Fibroblast of skin of right quadriceps (primary cell): ENCODE measurements around the gene SUGCT.
"Not testable (repeated sequence)": the region's sequence is repeated elsewhere in the genome, so short reads cannot be mapped to it uniquely, and the experiment has no call there.

ENCODE experiments used
- DNase-seq: peaks from one replicate; pipeline ENCODE4 v3.0.0-alpha.2; 2013

SUGCT gene

DNA sequence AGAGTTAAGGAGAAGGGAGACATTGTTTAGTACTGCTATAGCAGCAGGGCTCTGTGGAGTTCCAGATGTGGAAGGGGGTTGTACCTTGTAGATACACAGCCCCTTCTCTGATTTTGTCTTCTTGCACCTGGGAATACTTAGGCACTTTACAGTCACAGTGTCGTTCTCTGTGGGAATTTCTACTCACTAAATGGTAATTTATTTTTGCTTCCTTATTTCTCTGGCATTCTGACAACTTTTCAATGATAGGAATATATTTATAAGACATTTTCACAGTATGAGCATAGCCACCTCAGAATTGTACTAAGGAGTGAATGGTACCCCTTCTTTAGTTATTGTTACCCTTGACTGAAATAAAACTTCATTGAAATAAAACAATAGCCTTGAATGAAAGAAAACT lies 132.8 kb downstream of the SUGCT start:
- DNase-seq: no peak

DNA sequence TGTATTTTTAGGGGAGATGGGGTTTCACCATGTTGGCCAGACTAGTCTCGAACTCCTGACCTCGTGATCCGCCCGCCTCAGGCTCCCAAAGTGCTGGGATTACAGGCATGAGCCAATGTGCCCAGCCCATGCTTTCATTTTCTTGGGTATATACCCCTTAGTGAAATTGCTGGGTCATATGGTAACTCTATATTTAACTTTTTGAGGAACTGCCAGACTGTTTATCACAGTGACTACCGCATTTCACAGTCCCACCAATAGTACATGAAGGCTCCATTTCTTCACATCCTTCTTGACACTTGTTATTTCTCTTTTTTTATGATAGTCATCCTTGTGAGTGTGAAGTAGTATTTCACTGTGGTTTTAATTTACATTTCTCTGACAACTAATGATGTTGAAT lies 134.0 kb downstream of the SUGCT start:
- DNase-seq: not testable (repeated sequence)

DNA sequence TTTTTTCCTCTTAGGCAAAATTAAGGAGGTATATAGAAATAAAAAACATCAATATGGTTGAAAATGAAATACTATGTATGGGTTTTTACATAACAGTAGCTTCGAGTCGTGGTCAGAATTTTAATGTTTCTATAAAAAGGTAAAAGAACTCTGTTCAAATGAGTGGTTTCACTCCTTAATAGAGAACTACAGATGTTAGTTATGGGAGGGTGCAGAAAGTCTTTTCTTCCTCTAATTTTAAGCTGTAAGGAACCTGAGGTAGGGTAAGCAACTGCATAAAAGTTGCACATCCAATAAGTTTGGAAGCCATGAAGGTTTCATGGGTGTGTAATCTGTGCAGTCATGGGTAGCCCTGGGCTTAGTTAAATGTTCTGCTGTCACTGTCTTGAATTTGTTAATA lies 141.3 kb downstream of the SUGCT start:
- no peak for DNase-seq

DNA sequence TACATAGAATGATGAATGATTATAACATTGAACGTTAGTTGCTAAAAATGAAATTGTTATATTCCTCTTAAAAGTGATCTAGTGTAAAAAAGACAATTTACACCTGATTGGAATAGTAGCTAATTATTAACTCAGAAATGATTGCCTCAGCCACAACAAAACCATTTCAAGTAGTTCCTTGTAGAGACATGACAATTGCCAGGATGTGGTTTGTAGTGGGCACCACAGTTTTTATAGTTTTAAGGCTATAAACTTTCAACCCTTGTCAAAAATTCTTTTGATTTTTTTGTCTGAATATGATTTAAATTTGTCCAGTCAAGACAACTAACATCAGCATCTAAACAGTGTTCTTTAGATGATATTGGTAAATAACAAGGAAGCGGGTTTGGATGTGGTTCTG lies 145.2 kb downstream of the SUGCT start:
- DNase-seq: no peak

DNA sequence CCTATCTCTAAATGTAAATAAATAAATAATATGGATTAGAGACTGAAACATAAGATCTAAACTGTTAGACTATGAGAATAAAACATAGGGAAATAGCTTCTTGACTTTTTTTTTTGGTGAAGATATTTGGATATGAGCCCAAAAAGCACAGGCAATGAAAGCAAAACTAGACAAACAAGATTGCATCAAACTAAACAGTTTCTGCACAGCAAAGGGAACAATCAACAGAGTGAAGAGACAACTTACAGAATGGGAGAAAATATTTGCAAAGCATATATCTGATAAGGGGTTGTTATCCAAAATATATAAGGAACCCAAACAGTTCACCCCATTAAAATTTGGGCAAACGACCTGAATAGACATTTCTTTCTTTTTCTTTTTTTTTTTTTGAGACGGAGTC lies 148.1 kb downstream of the SUGCT start:
- no peak for DNase-seq

DNA sequence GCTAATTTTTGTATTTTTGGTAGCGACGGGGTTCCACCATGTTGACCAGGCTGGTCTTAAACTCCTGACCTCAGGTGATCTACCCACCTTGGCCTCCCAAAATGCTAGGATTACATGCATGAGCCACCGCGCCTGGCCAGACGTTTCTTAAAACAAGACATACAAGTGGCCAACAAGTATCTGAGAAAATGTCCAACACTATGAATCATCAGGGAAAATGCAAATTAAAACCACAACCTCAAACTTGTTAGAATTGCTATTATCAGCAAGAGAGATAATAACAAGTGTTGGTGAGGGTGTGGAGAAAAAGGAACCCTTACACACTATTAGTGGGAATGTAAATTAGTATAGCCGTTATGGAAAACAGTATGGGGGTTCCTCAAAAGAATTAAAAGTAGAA lies 148.6 kb downstream of the SUGCT start:
- no peak for DNase-seq

DNA sequence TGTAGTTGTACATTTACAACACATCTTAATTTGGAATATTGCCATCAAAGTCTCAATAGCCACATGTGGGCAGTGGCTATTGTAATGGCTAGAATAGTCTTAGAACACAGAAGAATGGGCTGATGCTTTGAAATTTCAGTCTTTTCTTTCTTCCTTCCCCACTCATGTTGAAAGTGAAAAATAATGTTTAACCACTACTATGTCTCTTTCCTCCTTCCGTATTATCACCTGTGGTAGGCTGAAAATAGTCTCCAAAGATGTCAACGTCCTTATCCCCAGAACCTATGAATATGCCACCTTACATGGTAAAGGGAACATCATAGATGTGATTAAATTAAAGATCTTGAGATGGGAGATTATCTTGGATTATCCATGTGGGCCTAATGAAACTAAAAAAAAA lies 154.0 kb downstream of the SUGCT start:
- DNase-seq: no peak

DNA sequence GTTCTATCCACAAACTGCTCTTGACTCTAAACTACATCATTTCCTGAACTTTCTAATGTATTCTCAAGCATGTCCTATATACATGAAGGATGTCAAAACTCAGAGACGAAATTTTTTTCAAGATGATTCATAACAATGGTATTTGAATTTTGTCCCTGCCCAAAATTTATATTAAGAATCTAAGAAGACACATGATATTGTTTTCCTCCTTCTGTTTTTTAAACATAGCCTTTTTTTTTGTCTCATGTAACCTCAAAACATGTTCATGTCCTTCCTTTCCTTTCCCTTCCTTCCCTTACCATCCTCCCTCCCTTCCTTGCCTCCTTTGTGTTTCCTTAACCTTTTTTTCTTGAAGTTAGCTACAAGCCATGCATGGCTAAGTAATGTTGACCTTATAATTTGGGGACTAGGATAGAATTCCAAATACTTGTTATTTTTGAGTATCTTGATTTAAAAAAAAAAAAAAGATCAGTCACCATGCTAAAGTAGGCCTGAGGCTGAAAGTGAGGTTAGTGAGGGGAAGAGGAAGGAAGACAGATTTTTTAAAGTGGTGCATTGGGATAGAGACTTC lies 163.0 kb downstream of the SUGCT start:
- peak; percentile 74 for DNase-seq

DNA sequence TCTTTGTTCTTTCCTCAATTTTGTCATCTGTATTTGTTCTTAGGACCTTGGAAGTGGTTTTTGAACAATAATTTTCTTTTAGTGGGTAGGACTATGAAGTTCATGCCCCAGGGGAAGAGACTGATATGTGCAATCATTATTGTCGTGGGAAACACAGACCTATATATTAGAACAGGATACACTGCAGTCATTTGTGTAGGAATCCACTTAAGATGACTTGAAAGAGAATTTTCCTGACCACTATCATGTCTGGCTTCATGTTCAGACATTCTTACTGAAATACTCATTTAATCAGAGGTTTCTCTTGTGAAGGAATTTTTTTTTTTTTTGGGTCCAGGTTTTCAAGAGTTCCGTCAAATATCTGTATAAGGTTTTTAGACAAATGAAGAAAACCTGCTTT lies 163.6 kb downstream of the SUGCT start:
- DNase-seq: peak; percentile 87

DNA sequence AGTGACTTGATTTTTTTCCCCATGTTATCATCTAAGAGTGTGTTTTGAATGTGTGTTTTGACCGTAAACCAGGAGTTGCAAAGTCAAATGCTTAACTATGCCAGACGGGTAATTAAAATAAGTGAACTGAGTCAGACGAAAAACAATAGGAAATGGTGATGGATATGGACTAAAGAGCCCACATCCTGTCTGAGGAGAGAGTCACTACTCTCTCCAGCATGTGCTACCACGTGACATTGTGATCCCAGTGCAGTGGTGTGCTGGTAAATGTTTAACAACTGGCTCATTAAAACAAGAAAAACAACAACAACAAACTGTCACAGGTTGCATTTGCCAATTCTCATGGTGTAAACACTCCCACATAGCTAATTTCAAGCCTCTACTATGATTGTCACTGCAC lies 164.3 kb downstream of the SUGCT start:
- DNase-seq: peak; percentile 88

DNA sequence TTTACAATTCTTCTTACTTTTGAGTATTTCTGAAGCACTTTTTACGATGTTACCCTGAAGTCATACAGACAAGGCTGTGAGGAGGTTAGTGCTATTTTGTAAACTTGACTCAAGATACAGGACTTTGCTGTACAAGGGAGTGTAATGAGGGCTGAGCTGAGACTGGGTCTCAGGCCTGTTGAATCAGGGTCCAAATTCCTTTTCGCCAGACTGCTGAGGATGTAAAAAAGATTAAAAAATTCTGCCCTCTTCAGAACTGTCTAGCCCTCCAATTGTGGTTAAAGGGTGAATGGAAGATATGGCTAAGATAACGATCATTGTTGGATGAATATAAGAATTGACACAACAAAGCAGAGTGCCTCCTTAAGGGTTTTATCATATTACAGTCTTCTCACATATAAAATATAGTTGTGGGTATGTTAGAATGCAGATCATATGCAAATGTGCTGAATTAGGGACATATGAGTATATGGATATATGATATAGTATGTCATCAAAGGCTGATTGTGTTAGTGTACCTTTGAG lies 165.4 kb downstream of the SUGCT start:
- DNase-seq: peak; percentile 37

DNA sequence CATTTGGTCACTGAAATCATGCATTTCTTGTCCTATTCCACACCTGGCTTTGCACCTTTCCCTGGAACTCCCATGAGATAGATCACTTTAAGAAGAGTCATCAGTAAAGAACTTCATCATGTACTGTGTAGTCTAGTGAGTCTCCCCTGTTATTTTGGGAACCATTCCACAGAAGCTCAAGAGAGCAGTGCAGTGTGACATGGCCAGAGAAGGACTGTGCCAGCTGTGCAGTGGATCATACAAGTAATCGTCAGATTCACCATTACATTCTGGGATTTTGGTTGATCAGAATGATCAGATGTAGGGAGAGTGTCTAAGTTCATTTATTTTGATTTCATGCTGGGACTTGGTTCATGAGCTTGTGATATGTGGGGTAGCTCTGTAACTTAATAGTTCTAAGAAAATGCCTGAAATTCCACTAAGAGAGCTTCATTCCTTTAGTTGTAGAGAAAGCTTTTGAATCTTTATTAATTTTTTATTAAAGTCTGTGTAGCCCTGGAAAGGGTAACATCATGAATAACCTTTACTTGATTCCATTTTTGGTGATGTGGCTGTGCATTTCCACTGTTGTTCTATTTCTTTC lies 166.8 kb downstream of the SUGCT start:
- peak; percentile 15 for DNase-seq

DNA sequence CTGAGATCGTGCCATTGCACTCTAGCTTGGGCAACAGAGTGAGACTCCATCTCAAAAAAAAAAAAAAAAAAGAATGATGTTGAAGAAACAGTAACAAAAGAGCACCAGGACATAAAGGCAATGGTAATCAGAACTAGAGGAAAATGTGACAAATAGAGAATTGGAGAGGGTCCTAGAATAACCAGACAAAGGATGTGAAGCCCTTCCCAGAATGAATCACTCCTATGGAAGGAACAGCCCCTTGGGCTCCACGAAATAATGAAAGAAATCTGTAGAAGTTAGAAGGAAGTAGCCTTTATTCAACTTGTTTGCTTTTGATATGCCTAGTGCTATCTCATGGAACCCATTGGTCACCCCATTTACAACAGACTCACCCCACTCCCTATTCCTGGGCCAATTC lies 169.2 kb downstream of the SUGCT start:
- DNase-seq: no peak

DNA sequence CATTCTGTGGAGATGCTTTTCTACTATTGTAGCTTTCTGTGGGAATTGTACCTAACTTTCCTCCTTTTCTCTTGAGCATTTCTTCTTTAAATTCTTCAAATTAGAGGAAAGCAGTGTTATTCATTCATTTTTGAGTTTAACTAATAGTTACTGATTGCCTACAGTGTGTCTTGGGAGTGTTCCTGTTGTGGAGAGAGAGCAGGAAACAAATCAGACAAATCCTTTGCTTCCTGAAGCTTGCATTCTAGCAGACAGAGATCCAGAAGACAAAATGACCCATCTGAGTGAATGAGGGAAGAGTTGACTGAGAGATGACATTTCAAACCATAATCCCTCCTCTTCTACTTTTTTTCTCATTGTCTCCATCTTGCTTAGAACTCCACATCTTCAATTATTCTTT lies 170.4 kb downstream of the SUGCT start:
- no peak for DNase-seq

DNA sequence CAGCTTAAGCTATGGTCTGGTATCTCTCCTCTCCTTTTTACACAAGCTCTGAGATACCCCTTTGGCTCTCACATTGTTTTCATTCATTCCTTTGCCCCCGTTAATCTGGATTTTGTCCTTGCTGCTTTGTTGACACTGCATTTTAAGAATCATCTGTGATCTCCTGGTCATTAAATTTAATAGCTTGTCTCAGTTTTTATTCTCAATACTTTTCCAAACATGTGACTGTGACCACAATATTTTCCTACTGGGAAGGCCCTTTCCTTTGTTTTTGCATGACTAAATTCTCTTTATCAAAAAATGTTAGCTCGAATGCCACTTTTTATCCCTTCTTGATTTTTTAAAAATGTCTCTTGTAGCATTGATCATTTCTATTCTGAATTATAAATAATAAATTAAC lies 171.2 kb downstream of the SUGCT start:
- peak; percentile 18 for DNase-seq

DNA sequence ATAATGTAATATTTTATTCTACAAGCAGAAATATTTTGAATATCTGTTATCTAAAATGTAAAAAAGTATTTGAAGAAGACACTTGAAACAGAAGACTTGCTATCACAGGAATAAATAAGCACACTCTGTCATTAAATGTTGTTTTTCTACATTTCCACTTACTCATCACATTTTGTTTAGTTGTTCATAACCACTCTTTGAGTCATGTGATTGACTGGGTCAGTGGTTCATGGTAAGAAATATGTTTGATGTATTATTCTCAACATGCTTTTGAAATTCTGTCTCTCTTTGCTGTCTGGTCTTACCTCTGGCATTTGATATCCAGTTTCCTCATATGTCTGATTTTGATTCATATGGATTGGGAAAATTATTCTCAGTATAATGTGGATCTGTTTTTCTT lies 171.8 kb downstream of the SUGCT start:
- DNase-seq: peak; percentile 42

DNA sequence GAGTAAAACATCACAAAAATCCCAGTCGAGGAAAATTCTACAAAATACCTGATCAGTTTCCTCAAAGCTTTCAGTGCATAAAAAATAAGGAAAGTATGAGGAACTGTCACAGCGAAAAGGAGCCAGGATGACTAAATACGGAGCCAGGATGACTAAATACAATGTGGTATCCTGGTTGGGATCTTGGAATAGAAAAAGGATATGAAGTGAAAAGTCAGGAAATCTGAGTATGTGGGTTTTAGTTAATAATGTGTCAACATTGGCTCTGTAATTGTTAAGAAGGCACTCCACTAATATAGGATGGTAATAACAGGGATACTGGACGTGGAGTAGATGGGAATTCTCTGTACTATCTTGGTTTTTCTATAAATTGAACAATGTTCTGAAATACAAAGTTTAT lies 175.5 kb downstream of the SUGCT start:
- peak; percentile 38 for DNase-seq

DNA sequence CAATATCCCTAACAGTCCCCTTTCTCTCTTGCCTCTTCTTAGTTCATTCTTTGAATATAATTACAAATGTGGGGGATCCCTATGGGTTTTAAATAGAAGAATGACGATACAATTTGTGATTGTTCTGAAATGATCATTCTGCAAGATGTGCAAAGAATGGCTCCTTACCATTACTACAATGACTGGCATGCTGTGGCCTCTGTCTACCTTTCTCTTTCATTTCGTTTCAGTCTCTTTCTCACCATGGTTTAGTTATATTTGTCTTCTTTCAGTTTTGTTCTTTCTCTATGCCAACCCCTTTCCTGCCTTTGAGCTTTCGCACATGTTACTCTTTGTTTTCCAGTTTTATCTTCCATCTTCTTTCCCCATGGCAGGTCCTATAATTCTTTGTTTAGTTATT lies 176.5 kb downstream of the SUGCT start:
- DNase-seq: no peak

DNA sequence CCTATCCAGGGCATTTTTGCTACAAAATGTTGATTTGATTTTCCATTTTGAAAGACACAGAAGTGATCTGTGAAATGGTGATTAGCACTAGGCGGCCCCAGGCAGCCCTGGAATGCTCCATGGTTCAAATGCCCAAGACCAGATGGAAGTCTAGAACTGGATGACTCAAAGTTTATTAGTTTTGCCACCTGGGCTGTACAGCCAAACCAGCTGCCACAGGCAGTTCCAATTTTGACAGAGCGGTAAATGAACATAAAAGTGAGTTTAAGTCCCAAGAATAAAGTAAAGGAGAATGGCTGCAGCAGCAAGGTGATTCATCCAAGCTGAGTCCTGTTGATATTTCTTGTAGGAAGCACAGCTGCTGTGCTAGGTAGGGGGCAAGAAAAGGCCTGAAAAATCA lies 180.5 kb downstream of the SUGCT start:
- DNase-seq: no peak

DNA sequence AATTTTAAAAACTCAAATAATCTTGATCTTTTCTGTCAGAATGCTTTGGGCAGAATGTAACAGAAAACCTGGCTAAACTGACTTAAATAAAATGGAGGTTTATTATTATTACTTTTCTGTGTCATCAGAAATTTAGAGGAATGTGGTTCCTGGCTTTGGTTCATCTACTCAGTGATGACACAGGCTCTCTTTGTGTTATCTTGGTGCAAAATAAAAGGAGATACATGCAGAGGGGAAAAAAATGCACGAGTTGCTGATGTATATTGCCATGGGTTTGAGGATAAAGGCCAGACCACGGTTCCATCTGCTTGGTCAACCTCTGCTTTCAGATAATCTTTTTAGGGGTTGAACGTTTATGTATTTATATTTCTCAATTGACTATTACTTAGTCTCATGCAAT lies 181.4 kb downstream of the SUGCT start:
- DNase-seq: peak; percentile 29

DNA sequence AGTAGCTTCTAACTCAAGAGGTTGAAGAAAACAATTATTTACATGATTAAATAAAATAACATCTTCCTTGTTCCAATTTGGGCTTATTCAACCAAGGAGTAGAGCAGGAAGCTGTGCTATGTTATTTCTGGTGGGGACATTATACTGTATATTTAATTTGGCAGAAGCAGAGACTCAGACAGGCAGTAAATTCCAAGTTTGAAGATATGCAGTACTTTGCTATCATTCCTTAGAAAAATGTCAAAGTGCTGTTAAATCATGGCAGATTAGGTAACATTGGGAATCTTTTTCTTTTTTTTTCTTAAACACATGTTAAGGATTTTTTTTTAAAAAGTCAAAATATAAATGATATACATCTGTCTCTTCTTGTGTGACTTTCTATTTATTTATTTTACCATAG lies 190.1 kb downstream of the SUGCT start:
- peak; percentile 48 for DNase-seq

DNA sequence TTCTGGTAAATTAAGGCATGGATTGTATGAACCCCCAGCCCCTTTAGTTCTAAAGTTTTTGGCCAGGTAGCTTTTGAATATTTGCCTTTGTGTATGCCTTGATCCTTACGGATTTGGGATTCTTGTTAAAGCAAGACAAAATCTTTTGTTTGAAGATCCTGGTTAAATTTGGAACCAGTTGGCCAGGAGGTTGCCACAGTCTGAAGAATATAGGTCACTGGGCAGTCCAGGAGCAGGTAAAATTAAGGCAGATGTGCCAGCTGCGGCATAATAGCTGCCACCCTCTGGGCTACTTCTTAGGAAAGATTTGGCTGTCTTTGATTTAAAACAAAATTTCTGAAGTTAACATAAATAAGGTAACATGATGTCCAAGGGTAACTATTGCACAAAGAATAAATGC lies 192.3 kb downstream of the SUGCT start:
- DNase-seq: no peak

DNA sequence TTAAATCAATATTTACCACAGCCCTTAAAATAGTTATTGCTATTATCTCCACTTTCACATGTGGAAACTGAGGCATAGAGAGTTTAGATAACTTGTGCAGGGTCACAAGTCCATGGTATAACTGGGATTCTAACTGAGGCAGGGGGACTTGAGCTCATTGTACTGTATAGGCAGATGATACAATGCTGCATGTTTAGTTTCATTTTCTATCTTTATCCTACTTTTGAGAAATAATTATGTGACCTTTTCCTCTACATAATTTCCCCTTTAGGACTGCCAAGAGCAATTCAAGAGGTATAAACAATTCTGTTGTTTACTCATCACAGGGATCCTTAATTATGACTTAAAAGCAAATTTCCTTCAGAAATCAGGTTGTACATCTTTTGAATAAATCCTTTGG lies 193.1 kb downstream of the SUGCT start:
- DNase-seq: no peak

DNA sequence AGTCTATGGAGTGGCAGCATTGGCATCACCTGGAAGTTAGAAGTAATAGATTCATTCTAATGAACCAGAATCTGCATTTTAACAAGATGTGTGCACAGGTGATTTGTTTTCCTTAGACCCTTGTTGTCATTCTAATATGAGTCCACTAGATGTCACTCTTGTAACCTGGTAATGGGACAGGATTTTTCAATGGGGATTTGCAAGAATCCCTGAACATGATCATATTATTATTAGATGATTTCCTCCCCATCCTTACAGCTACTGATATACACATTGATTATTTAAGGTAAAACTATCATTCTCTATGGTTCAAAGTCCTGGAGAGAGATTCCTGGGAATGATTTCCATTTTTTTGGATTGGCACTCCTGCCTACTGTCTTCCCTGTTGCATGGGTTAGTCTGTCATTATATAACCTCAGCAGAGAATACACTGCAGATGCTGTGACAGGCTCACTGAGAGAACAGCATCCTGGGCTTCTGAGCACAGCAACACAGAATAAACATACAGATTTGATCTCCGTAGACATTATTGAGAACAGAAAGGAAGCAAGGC lies 194.9 kb downstream of the SUGCT start:
- peak; percentile 59 for DNase-seq

DNA sequence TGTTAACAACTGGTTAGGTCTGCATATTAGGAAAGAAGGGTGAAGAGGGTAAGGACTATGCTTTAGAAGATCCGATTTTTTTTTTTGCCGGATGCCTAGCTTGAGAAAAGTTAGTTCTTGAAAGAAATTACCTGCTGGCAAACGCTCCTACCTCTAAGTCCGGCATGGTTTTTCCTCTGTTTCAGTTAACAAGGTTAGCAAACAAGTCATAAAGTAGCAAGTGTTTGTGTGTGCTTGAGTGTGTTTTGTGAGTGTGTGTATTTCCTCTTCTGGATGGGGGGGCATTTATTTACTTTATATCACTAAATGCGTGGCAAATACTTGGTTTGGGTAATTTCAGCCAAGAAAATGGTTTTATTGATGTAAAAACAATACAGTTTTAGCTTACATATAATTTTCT lies 195.6 kb downstream of the SUGCT start:
- no peak for DNase-seq
